ENCODE data around the gene SP140L.
"Not testable (repeated sequence)": the region's sequence is repeated elsewhere in the genome, so short reads cannot be mapped to it uniquely, and the experiment has no call there.

GRCh38 chr2:230398698-230399097, 71.7 kb downstream of the SP140L start:
- not testable (repeated sequence) for TF ChIP-seq POLR2A, CTCF (IDR thresholded peaks at IDR 0.05)

Measured in prostate gland (tissue), 2 donors.